GM19372 (cell line): Measurements from ENCODE around the gene FRG2C.
"Not testable (repeated sequence)": the region's sequence is repeated elsewhere in the genome, so short reads cannot be mapped to it uniquely, and the experiment has no call there.

ENCODE experiments used
- ATAC-seq: cut with Tn5 transposase; IDR thresholded peaks from one replicate; pipeline ENCODE4 v1.9.1; 2021; ENCODE audit warnings: mild to moderate bottlenecking, low read depth, moderate library complexity; ENCODE audit not compliant: unreplicated experiment

The FRG2C gene

DNA sequence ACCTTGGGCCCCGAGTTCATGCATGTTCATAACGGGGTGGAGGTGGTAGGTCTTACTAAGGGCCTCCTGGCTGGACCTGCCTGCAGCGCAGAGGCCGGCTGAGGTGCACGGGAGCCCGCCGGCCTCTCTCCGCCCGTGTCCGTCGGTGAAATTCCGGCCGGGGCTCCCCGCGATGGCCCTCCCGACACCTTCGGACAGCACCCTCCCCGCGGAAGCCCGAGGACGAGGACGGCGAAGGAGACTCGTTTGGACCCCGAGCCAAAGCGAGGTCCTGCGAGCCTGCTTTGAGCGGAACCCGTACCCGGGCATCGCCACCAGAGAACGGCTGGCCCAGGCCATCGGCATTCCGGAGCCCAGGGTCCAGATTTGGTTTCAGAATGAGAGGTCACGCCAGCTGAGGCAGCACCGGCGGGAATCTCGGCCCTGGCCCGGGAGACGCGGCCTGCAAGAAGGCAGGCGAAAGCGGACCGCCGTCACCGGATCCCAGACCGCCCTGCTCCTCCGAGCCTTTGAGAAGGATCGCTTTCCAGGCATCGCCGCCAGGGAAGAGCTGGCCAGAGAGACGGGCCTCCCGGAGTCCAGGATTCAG is 4.7 kb downstream of the FRG2C start:
- not testable (repeated sequence) for ATAC-seq

- not testable (repeated sequence) for ATAC-seq
These were observed 5.5 kb downstream of the FRG2C start for GRCh38 chr3:75669348-75670297.

DNA sequence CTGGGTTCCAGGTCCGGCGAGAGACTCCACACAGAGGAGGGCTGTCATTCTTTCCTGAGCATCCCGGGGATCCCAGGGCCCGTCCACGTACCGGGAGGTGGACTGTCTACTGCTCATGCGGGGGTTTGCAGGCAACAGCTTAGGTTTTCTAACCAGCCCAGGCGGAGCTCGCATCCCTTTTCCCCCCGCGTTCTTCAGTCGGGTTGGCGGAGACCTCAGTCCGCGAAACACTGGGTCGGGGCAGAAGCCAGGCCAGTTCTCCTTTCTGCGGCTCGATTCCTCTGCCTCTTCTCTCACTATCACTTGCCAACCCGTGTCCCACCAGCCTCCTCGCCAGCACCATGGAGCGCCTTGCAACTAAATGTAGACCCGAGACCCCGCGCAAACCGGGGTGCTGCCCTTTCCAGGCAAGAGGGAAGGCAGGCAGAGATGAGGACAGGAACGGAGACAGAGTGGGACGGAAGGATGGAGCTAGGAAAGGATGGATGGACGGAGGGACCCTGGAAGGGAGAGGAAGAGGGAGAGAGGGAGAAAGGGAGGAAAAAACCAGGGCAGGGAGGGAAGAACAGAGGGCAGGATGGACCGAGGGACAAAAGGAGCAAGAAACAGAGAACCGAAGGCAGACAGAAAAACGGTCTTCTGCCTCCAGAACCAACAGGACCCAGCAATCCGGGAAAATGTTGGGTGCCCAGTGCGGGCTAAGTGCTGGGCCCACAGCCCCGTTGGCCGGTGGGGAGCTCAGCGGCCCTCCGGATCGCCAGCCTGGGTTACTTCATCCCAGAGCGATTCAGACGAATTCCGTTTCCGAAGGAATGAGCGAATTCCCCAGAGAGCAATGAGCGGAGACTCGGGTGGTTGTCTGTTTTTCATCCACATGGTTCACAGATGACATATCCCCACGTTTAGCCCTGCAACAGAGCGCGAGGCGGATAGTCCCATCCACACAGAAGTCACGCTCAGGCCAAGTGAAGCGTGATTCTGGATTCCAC is 6.5 kb downstream of the FRG2C start:
- ATAC-seq: not testable (repeated sequence)

GRCh38 chr3:75671287-75672139 is 7.4 kb downstream of the FRG2C start:
- ATAC-seq: not testable (repeated sequence)

- not testable (repeated sequence) for ATAC-seq
These were observed 8.1 kb downstream of the FRG2C start for GRCh38 chr3:75672140-75672775.

DNA sequence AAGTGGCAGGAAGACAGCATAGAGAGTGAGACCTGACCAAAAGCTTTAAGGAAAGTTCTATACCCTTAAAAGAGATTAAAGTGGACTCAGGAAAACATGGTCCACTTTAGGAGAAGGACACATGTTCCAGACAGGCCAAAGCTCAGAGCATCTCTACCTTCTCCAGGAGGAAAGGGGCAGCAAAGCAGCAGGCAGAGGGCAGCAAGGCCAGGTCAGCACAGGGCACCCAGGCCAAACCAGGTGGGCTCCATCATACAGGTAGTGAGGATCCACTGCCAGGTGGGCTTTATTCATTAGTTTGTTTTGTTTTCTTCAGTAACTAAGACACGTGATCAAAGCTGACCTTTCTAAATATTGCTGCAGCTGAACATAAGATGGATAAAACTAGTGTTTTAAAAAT is 19.8 kb downstream of the FRG2C start:
- not testable (repeated sequence) for ATAC-seq

DNA sequence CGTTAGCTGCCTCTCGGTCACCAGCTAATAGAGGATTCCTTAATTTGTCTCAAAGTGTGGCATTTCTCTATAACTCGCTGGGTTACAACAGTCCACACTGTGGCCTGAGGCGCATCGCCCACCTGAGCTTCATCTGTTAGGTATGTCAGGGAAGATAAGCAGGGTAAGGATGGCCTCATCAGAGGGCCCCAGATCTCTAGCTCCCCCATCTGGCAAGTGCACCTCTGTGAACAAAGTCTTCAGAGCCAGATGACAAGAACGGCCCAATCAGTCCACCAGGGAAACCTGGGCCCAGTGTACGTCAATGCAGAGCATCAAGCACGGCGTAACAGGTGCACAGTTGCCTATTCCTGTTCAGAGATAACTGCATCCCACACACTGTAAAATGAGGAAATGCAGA is 23.2 kb downstream of the FRG2C start:
- ATAC-seq: no peak

DNA sequence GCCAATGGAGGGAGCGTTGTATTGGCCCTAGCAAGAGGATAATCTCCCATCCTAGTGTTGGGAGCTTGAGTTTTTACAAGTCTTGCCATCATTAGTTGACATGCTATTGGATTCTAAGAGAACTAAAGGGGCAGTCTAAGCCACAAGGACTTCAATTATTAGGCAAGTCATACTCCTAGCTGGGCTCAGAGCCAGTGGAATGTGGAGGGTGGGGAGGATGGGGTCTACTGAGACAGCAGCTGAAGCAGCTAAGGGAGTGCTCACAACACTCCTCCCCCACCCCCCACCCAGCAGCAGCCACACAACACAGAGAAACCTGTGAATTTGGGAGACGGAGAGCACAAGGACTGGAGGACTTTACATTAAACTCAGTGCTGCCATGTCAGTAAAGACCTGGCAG is 27.9 kb downstream of the FRG2C start:
- no peak for ATAC-seq
